IPS-18a (cell line): ENCODE data around the gene SCAPER.
"Not testable (repeated sequence)": the region's sequence is repeated elsewhere in the genome, so short reads cannot be mapped to it uniquely, and the experiment has no call there.

Experiments
- H3K27ac ChIP-seq: one replicate; pipeline ENCODE4 v1.5.1; 2013; ENCODE audit warnings: low read length
- H3K27me3 ChIP-seq: one replicate; pipeline ENCODE4 v1.6.1; 2013; ENCODE audit warnings: mild to moderate bottlenecking, low read length; ENCODE audit not compliant: control insufficient read depth, insufficient read depth
- H3K36me3 ChIP-seq: one replicate; pipeline ENCODE4 v1.6.1; 2013; ENCODE audit warnings: low read depth, low read length; ENCODE audit not compliant: control insufficient read depth
- H3K4me1 ChIP-seq: one replicate; pipeline ENCODE4 v1.6.1; 2013; ENCODE audit warnings: low read depth, low read length; ENCODE audit not compliant: control insufficient read depth
- H3K4me3 ChIP-seq: one replicate; pipeline ENCODE4 v1.5.1; 2013; ENCODE audit warnings: low read length
- H3K9ac ChIP-seq: one replicate; pipeline ENCODE4 v1.6.1; 2013; ENCODE audit warnings: mild to moderate bottlenecking, low read length, moderate library complexity
- H3K9me3 ChIP-seq: one replicate; pipeline ENCODE4 v1.6.1; 2013; ENCODE audit warnings: low read depth, low read length; ENCODE audit not compliant: control insufficient read depth

SCAPER gene

GRCh38 chr15:76503804-76504203, 401.3 kb downstream of the SCAPER start:
- Histone ChIP-seq H3K27ac (no peak overlapping the region), H3K9me3 (no peaks in the 10 kb centered on the region), H3K4me3 (no peak overlapping the region), H3K4me1 (no peaks in the 10 kb centered on the region), H3K27me3 (no peaks in the 10 kb centered on the region), H3K9ac (no peak overlapping the region), H3K36me3 (no peaks in the 10 kb centered on the region)

- no peak overlapping the region for H3K9ac ChIP-seq
- H3K36me3 ChIP-seq: no peaks in the 10 kb centered on the region
- no peaks in the 10 kb centered on the region for H3K27me3 ChIP-seq
- H3K27ac ChIP-seq: no peak overlapping the region
- H3K4me1 ChIP-seq: peaks cover under 1% of the 10 kb centered on the region
- no peaks in the 10 kb centered on the region for H3K9me3 ChIP-seq
- no peak overlapping the region for H3K4me3 ChIP-seq
Measured at GRCh38 chr15:76503121-76503520, 402.0 kb downstream of the SCAPER start.

- no peak overlapping the region for H3K27ac ChIP-seq
Measured at GRCh38 chr15:76502678-76503077, 402.5 kb downstream of the SCAPER start.

GRCh38 chr15:76502185-76502584, 403.0 kb downstream of the SCAPER start:
- H3K9ac ChIP-seq, H3K4me1 ChIP-seq, H3K9me3 ChIP-seq, H3K36me3 ChIP-seq, H3K27ac ChIP-seq, H3K4me3 ChIP-seq, H3K27me3 ChIP-seq: not testable (repeated sequence)

More at GRCh38 chr15:76502678-76503077, 402.5 kb downstream of the SCAPER start:
- H3K36me3 ChIP-seq: no peaks in the 10 kb centered on the region
- H3K9me3 ChIP-seq: no peaks in the 10 kb centered on the region
- H3K4me1 ChIP-seq: peaks cover 2% of the 10 kb centered on the region
- no peak overlapping the region for H3K4me3 ChIP-seq
- no peak overlapping the region for H3K9ac ChIP-seq
- H3K27me3 ChIP-seq: no peaks in the 10 kb centered on the region

- H3K27ac ChIP-seq: no peak overlapping the region
- no peak overlapping the region for H3K4me3 ChIP-seq
- no peaks in the 10 kb centered on the region for H3K27me3 ChIP-seq
Measured at GRCh38 chr15:76501726-76502125, 403.4 kb downstream of the SCAPER start.

GRCh38 chr15:76501011-76501410, 404.1 kb downstream of the SCAPER start:
- H3K9me3 ChIP-seq: no peaks in the 10 kb centered on the region
- no peak overlapping the region for H3K4me3 ChIP-seq
- no peak overlapping the region for H3K9ac ChIP-seq
- H3K4me1 ChIP-seq: peaks cover 2% of the 10 kb centered on the region
- H3K36me3 ChIP-seq: no peaks in the 10 kb centered on the region
- no peaks in the 10 kb centered on the region for H3K27me3 ChIP-seq
- H3K27ac ChIP-seq: no peak overlapping the region

More at GRCh38 chr15:76501726-76502125, 403.4 kb downstream of the SCAPER start:
- Histone ChIP-seq H3K4me1 (peaks cover 2% of the 10 kb centered on the region), H3K36me3 (no peaks in the 10 kb centered on the region), H3K9ac (no peak overlapping the region), H3K9me3 (no peaks in the 10 kb centered on the region)

GRCh38 chr15:76495487-76495886, 409.7 kb downstream of the SCAPER start:
- Histone ChIP-seq H3K9ac (no peak overlapping the region), H3K9me3 (no peaks in the 10 kb centered on the region), H3K4me1 (peaks cover 2% of the 10 kb centered on the region), H3K27ac (no peak overlapping the region), H3K4me3 (no peak overlapping the region), H3K27me3 (no peaks in the 10 kb centered on the region), H3K36me3 (no peaks in the 10 kb centered on the region)

- H3K27ac ChIP-seq: no peak overlapping the region
- no peaks in the 10 kb centered on the region for H3K9me3 ChIP-seq
- H3K27me3 ChIP-seq: no peaks in the 10 kb centered on the region
- H3K36me3 ChIP-seq: no peaks in the 10 kb centered on the region
- H3K9ac ChIP-seq: no peak overlapping the region
- no peaks in the 10 kb centered on the region for H3K4me1 ChIP-seq
- H3K4me3 ChIP-seq: no peak overlapping the region
Measured at GRCh38 chr15:76492538-76492937, 412.6 kb downstream of the SCAPER start.

GRCh38 chr15:76483752-76484151, 421.4 kb downstream of the SCAPER start:
- no peaks in the 10 kb centered on the region for H3K9me3 ChIP-seq
- no peaks in the 10 kb centered on the region for H3K27me3 ChIP-seq
- H3K36me3 ChIP-seq: no peaks in the 10 kb centered on the region

GRCh38 chr15:76483018-76483417, 422.1 kb downstream of the SCAPER start:
- Histone ChIP-seq H3K27me3 (no peaks in the 10 kb centered on the region), H3K4me1 (peaks cover 4% of the 10 kb centered on the region), H3K9me3 (no peaks in the 10 kb centered on the region), H3K27ac (no peak overlapping the region), H3K36me3 (no peaks in the 10 kb centered on the region), H3K9ac (no peak overlapping the region), H3K4me3 (no peak overlapping the region)

More at GRCh38 chr15:76483752-76484151, 421.4 kb downstream of the SCAPER start:
- Histone ChIP-seq H3K27ac (no peak overlapping the region), H3K4me1 (peaks cover 4% of the 10 kb centered on the region), H3K4me3 (no peak overlapping the region), H3K9ac (no peak overlapping the region)

- Histone ChIP-seq H3K9ac (no peak overlapping the region), H3K4me1 (peaks cover 4% of the 10 kb centered on the region), H3K27me3 (no peaks in the 10 kb centered on the region), H3K4me3 (no peak overlapping the region), H3K27ac (no peak overlapping the region), H3K9me3 (no peaks in the 10 kb centered on the region), H3K36me3 (no peaks in the 10 kb centered on the region)
Measured at GRCh38 chr15:76480267-76480666, 424.9 kb downstream of the SCAPER start.

GRCh38 chr15:76470691-76471090, 434.4 kb downstream of the SCAPER start:
- no peaks in the 10 kb centered on the region for H3K27me3 ChIP-seq
- H3K27ac ChIP-seq: no peak overlapping the region
- no peaks in the 10 kb centered on the region for H3K4me1 ChIP-seq
- no peaks in the 10 kb centered on the region for H3K36me3 ChIP-seq
- H3K9me3 ChIP-seq: no peaks in the 10 kb centered on the region
- no peak overlapping the region for H3K4me3 ChIP-seq
- no peak overlapping the region for H3K9ac ChIP-seq
